T-helper 2 cell treated with Interferon-gamma antibody and Interleukin-4, amounts not matched to agents 5 μg/mL and 100 μg/mL, for 36 hours (primary cell): ENCODE results near the gene DCHS2.

Experiments used
- DNase-seq: peaks from one replicate; pipeline ENCODE4 v3.0.0; 2021; ENCODE audit warnings: low spot score
- H3K27ac Mint-ChIP-seq: one replicate; pipeline ENCODE4 v1.8.0; 2021; ENCODE audit warnings: mild to moderate bottlenecking, mixed read lengths
- H3K27me3 Mint-ChIP-seq: one replicate; pipeline ENCODE4 v1.8.0; 2021; ENCODE audit warnings: low read depth, mixed read lengths
- H3K36me3 Mint-ChIP-seq: one replicate; pipeline ENCODE4 v1.8.0; 2021; ENCODE audit warnings: low read depth, mixed read lengths
- H3K4me1 Mint-ChIP-seq: one replicate; pipeline ENCODE4 v1.8.0; 2021; ENCODE audit warnings: low read depth, mixed read lengths
- H3K4me3 Mint-ChIP-seq: one replicate; pipeline ENCODE4 v1.8.0; 2022; ENCODE audit warnings: mild to moderate bottlenecking, moderate library complexity, mixed read lengths
- H3K9me3 Mint-ChIP-seq: one replicate; pipeline ENCODE4 v1.8.0; 2021; ENCODE audit warnings: mixed read lengths

The DCHS2 gene

GRCh38 chr4:154364066-154364845 lies 127.3 kb downstream of the DCHS2 start:
- peaks cover 17% of the 10 kb centered on the region for H3K27me3 Mint-ChIP-seq
- H3K4me1 Mint-ChIP-seq, result peaks cover 29% of the 10 kb centered on the region
- no peak overlapping the region for H3K4me3 Mint-ChIP-seq
- DNase-seq, result no peak
- H3K27ac Mint-ChIP-seq, result no peak overlapping the region
- no peaks in the 10 kb centered on the region for H3K36me3 Mint-ChIP-seq
- H3K9me3 Mint-ChIP-seq, result no peaks in the 10 kb centered on the region

GRCh38 chr4:154361450-154361849 lies 130.1 kb downstream of the DCHS2 start:
- peak overlapping the region; percentile 37 for H3K4me3 Mint-ChIP-seq
- H3K9me3 Mint-ChIP-seq, result no peaks in the 10 kb centered on the region
- no peaks in the 10 kb centered on the region for H3K36me3 Mint-ChIP-seq
- no peak overlapping the region for H3K27ac Mint-ChIP-seq
- H3K4me1 Mint-ChIP-seq, result peaks cover 17% of the 10 kb centered on the region
- H3K27me3 Mint-ChIP-seq, result peaks cover 25% of the 10 kb centered on the region
- no peak for DNase-seq

- no peaks in the 10 kb centered on the region for H3K36me3 Mint-ChIP-seq
- H3K4me3 Mint-ChIP-seq, result no peak overlapping the region
- H3K4me1 Mint-ChIP-seq, result peaks cover 17% of the 10 kb centered on the region
- no peaks in the 10 kb centered on the region for H3K9me3 Mint-ChIP-seq
- H3K27me3 Mint-ChIP-seq, result peaks cover 25% of the 10 kb centered on the region
- no peak overlapping the region for H3K27ac Mint-ChIP-seq
- no peak for DNase-seq
These were observed 131.1 kb downstream of the DCHS2 start for GRCh38 chr4:154360491-154360890.

GRCh38 chr4:154354883-154355282 lies 136.7 kb downstream of the DCHS2 start:
- no peak overlapping the region for H3K4me3 Mint-ChIP-seq
- H3K36me3 Mint-ChIP-seq, result no peaks in the 10 kb centered on the region
- no peak for DNase-seq
- no peaks in the 10 kb centered on the region for H3K9me3 Mint-ChIP-seq
- peaks cover 3% of the 10 kb centered on the region for H3K4me1 Mint-ChIP-seq
- peaks cover 18% of the 10 kb centered on the region for H3K27me3 Mint-ChIP-seq
- H3K27ac Mint-ChIP-seq, result no peak overlapping the region

- Mint-ChIP-seq H3K4me1 (peaks cover 4% of the 10 kb centered on the region), H3K27ac (no peak overlapping the region)
These were observed 141.8 kb downstream of the DCHS2 start for GRCh38 chr4:154349829-154350228.

GRCh38 chr4:154348657-154349056 lies 142.9 kb downstream of the DCHS2 start:
- Mint-ChIP-seq H3K9me3 (no peaks in the 10 kb centered on the region), H3K27ac (no peak overlapping the region), H3K36me3 (no peaks in the 10 kb centered on the region), H3K4me1 (peaks cover 4% of the 10 kb centered on the region), H3K27me3 (peaks cover 8% of the 10 kb centered on the region), H3K4me3 (no peak overlapping the region)
- no peak for DNase-seq

More at GRCh38 chr4:154349829-154350228, 141.8 kb downstream of the DCHS2 start:
- Mint-ChIP-seq H3K36me3 (no peaks in the 10 kb centered on the region), H3K27me3 (peaks cover 8% of the 10 kb centered on the region), H3K4me3 (no peak overlapping the region), H3K9me3 (no peaks in the 10 kb centered on the region)
- DNase-seq, result no peak

GRCh38 chr4:154345359-154345758 lies 146.2 kb downstream of the DCHS2 start:
- peaks cover 2% of the 10 kb centered on the region for H3K27me3 Mint-ChIP-seq
- no peak overlapping the region for H3K27ac Mint-ChIP-seq
- H3K36me3 Mint-ChIP-seq, result no peaks in the 10 kb centered on the region
- H3K4me3 Mint-ChIP-seq, result no peak overlapping the region
- DNase-seq, result no peak
- peaks cover 4% of the 10 kb centered on the region for H3K4me1 Mint-ChIP-seq
- H3K9me3 Mint-ChIP-seq, result no peaks in the 10 kb centered on the region

- no peak overlapping the region for H3K27ac Mint-ChIP-seq
- no peaks in the 10 kb centered on the region for H3K36me3 Mint-ChIP-seq
- H3K4me1 Mint-ChIP-seq, result peaks cover 2% of the 10 kb centered on the region
- H3K9me3 Mint-ChIP-seq, result no peaks in the 10 kb centered on the region
- no peak overlapping the region for H3K4me3 Mint-ChIP-seq
- peaks cover 2% of the 10 kb centered on the region for H3K27me3 Mint-ChIP-seq
- DNase-seq, result no peak
These were observed 146.9 kb downstream of the DCHS2 start for GRCh38 chr4:154344686-154345085.

GRCh38 chr4:154343651-154344050 lies 147.9 kb downstream of the DCHS2 start:
- DNase-seq, result no peak
- Mint-ChIP-seq H3K4me3 (no peak overlapping the region), H3K4me1 (peaks cover 2% of the 10 kb centered on the region), H3K27me3 (peaks cover 2% of the 10 kb centered on the region), H3K9me3 (no peaks in the 10 kb centered on the region), H3K27ac (no peak overlapping the region), H3K36me3 (no peaks in the 10 kb centered on the region)

- Mint-ChIP-seq H3K9me3 (no peaks in the 10 kb centered on the region), H3K27ac (no peak overlapping the region), H3K36me3 (no peaks in the 10 kb centered on the region), H3K4me1 (peaks cover 2% of the 10 kb centered on the region), H3K4me3 (no peak overlapping the region), H3K27me3 (peaks cover 7% of the 10 kb centered on the region)
- DNase-seq, result no peak
These were observed 150.2 kb downstream of the DCHS2 start for GRCh38 chr4:154341448-154341847.

- H3K4me1 Mint-ChIP-seq, result peaks cover 10% of the 10 kb centered on the region
- DNase-seq, result no peak
- no peaks in the 10 kb centered on the region for H3K36me3 Mint-ChIP-seq
- H3K27me3 Mint-ChIP-seq, result peaks cover 33% of the 10 kb centered on the region
- no peak overlapping the region for H3K27ac Mint-ChIP-seq
- H3K4me3 Mint-ChIP-seq, result no peak overlapping the region
- H3K9me3 Mint-ChIP-seq, result no peaks in the 10 kb centered on the region
These were observed 156.0 kb downstream of the DCHS2 start for GRCh38 chr4:154335588-154335987.

GRCh38 chr4:154332681-154333421 lies 158.7 kb downstream of the DCHS2 start:
- Mint-ChIP-seq H3K4me3 (peak overlapping the region; percentile 84), H3K36me3 (no peaks in the 10 kb centered on the region), H3K27ac (no peak overlapping the region), H3K9me3 (no peaks in the 10 kb centered on the region), H3K4me1 (peaks cover 10% of the 10 kb centered on the region), H3K27me3 (peaks cover 40% of the 10 kb centered on the region)
- peak; percentile 52 for DNase-seq

GRCh38 chr4:154329939-154330338 lies 161.7 kb downstream of the DCHS2 start:
- H3K27ac Mint-ChIP-seq, result no peak overlapping the region
- no peaks in the 10 kb centered on the region for H3K36me3 Mint-ChIP-seq
- peaks cover 32% of the 10 kb centered on the region for H3K27me3 Mint-ChIP-seq
- no peak overlapping the region for H3K4me3 Mint-ChIP-seq
- peaks cover 10% of the 10 kb centered on the region for H3K4me1 Mint-ChIP-seq
- no peak for DNase-seq
- H3K9me3 Mint-ChIP-seq, result no peaks in the 10 kb centered on the region

GRCh38 chr4:154329268-154329868 lies 162.2 kb downstream of the DCHS2 start:
- Mint-ChIP-seq H3K36me3 (no peaks in the 10 kb centered on the region), H3K9me3 (no peaks in the 10 kb centered on the region), H3K27me3 (peaks cover 32% of the 10 kb centered on the region)

More at GRCh38 chr4:154329268-154329868, 162.2 kb downstream of the DCHS2 start:
- no peak for DNase-seq
- Mint-ChIP-seq H3K4me3 (no peak overlapping the region), H3K27ac (no peak overlapping the region), H3K4me1 (peaks cover 10% of the 10 kb centered on the region)
